HepG2 (cell line): Measurements from ENCODE around the gene ARFGAP3. TPM values are rescaled to one million over a fixed set of nuclear protein-coding genes. Genes with fewer than 3 reads are reported as not detected.

ENCODE experiments used
- ATAC-seq: fragments of 200-7000 bp; cut with Tn5 transposase; 3 replicates; pipeline ENCODE4 v1.9.1; 2020; ENCODE audit warnings: mild to moderate bottlenecking, moderate library complexity
- BruUV-seq: library from RNA; stranded (reverse); fragments of 400-500 nt; replicated peaks from 2 replicates; lab custom pipeline; 2021; lab: Mats Ljungman, UMichigan
- CTCF ChIA-PET: fragments of 300-600 bp; formaldehyde crosslinking; extraction: SDS; loops from one replicate; lab custom pipeline; 2021; ENCODE audit warnings: low total read pairs, inconsistent platforms, low intra/inter-chr PET ratio; lab: Yijun Ruan, JAX
- POLR2A ChIA-PET: fragments of 350-600 bp; sonication (Branson Sonifier 250); formaldehyde crosslinking; loops from one replicate; lab custom pipeline; 2020; ENCODE audit warnings: antibody characterized with exemption, inconsistent platforms; lab: Yijun Ruan, JAX
- DNase-seq: peaks from one replicate; pipeline ENCODE4 v3.0.0-alpha.2; 2015; ENCODE audit warnings: low spot score
- FAIRE-seq: peaks from 3 replicates; lab custom pipeline; 2011; peaks lifted over from hg19 to GRCh38; lab: Jason Lieb, UNC
- H2AFZ ChIP-seq: one replicate; pipeline ENCODE4 v1.6.1; 2011; ENCODE audit warnings: low read length, inconsistent platforms
- H3K27ac ChIP-seq: fragments of 300-600 bp; 3 replicates; pipeline ENCODE4 v1.8.0; 2011; ENCODE audit warnings: mixed run types, mild to moderate bottlenecking, mixed read lengths, low read length, inconsistent platforms; ENCODE audit not compliant: insufficient read depth; ENCODE audit errors: extremely low read length
- H3K27me3 ChIP-seq, 2 experiments: fragments of 200-600 bp in 1 of 2; 2 replicates in 1 of 2; 3 replicates in 1 of 2; pipeline versions ENCODE4 v1.6.0 to v1.8.0; 2011; ENCODE audit warnings: low read length in 2 of 2, mild to moderate bottlenecking in 2 of 2, moderate library complexity in 2 of 2, inconsistent platforms in 1 of 2; ENCODE audit not compliant: insufficient read depth in 2 of 2, control insufficient read depth in 1 of 2
- H3K36me3 ChIP-seq, 2 experiments: fragments of 200-600 bp in 1 of 2; replicated peaks in 1 of 2; 2 replicates in 1 of 2; 3 replicates in 1 of 2; pipeline versions ENCODE4 v1.5.1 to v1.8.0; 2011; ENCODE audit warnings: low read length in 2 of 2, inconsistent platforms in 1 of 2; ENCODE audit not compliant: insufficient read depth in 2 of 2, control insufficient read depth in 1 of 2
- H3K4me1 ChIP-seq: 2 replicates; pipeline ENCODE4 v1.5.1; 2012; ENCODE audit warnings: low read length, inconsistent platforms; ENCODE audit not compliant: insufficient read depth
- H3K4me2 ChIP-seq: 2 replicates; pipeline ENCODE4 v1.6.0; 2011; ENCODE audit warnings: low read depth, low read length, inconsistent platforms
- H3K4me3 ChIP-seq, 3 experiments: fragments of 200-600 bp in 1 of 3; sonication (generic), shearing (Covaris generic) in 1 of 3; replicated peaks in 1 of 3; 2 replicates each; pipeline ENCODE4 v1.5.1; 2011 to 2016; ENCODE audit warnings: low read length in 3 of 3, inconsistent platforms in 2 of 3, low read depth in 2 of 3, mild to moderate bottlenecking in 2 of 3, control low read depth in 1 of 3, mixed read lengths in 1 of 3; ENCODE audit not compliant: insufficient read depth in 1 of 3
- H3K79me2 ChIP-seq: one replicate; pipeline ENCODE4 v1.6.1; 2011; ENCODE audit warnings: low read length, inconsistent platforms; ENCODE audit not compliant: insufficient read depth
- H3K9ac ChIP-seq: 2 replicates; pipeline ENCODE4 v1.6.0; 2011; ENCODE audit warnings: mild to moderate bottlenecking, low read depth, low read length, inconsistent platforms; ENCODE audit not compliant: insufficient read depth
- H3K9me3 ChIP-seq: 2 replicates; pipeline ENCODE4 v1.5.1; 2012; ENCODE audit warnings: mild to moderate bottlenecking, low read length
- H4K20me1 ChIP-seq: 2 replicates; pipeline ENCODE4 v1.6.0; 2011; ENCODE audit warnings: inconsistent platforms, mild to moderate bottlenecking, low read length, moderate library complexity; ENCODE audit not compliant: insufficient read depth
- NFE2L2 ChIP-seq: fragments of 150-350 bp; IDR thresholded peaks from 2 replicates; pipeline ENCODE4 v1.6.1; 2014; ENCODE audit warnings: low read length
- POLR2G ChIP-seq: fragments of 200-400 bp; formaldehyde crosslinking; IDR thresholded peaks from 2 replicates; pipeline ENCODE4 v1.6.1; 2018; ENCODE audit warnings: mild to moderate bottlenecking, low read depth, low read length, moderate library complexity
- ZFX ChIP-seq: sonication (generic); formaldehyde crosslinking; IDR thresholded peaks from 2 replicates; pipeline ENCODE4 v1.4.0; 2020; ENCODE audit warnings: mild to moderate bottlenecking, low read depth, missing genetic modification reagents, moderate library complexity
- ZNF720 ChIP-seq: sonication (generic); formaldehyde crosslinking; IDR thresholded peaks from 2 replicates; pipeline ENCODE4 v1.4.0; 2020; ENCODE audit warnings: missing genetic modification reagents
- WGBS: methylation state at CpG from one replicate; pipeline ENCODE4 v1.1.6; 2017; ENCODE audit warnings: low lambda C conversion rate; 5-methylcytosine and 5-hydroxymethylcytosine counted together
- in situ Hi-C: cut with HindIII; loops from 2 replicates; pipeline ENCODE4 v1.10.0; 2017; ENCODE audit warnings: low pct_unique_long_range_greater_than_20kb; ENCODE audit not compliant: extremely low pct_ligation_motif_present
- intact Hi-C: fragments of 100-400 bp; cut with micrococcal nuclease; formaldehyde crosslinking; loops from one replicate; pipeline ENCODE4 v1.10.0; 2022; ENCODE audit not compliant: unreplicated experiment
- polyA plus RNA-seq, 8 experiments: library from polyadenylated mRNA; depleted of rRNA in 3 of 8; stranded (reverse) in 7 of 8; unstranded in 1 of 8; fragments of >200 nt; fragmentation: Illumina TruSeq in 4 of 8; extraction: Trizol in 4 of 8; gene quantifications; 2 replicates each; pipeline versions ENCODE4 v1.2.1 to v1.2.3, GENCODE V29; 2011 to 2016; ENCODE audit warnings: low read depth in 4 of 8, missing spikeins in 1 of 8, mixed read lengths in 1 of 8; ENCODE audit not compliant: insufficient read depth in 1 of 8
- total RNA-seq, 5 experiments: library from RNA; depleted of rRNA; stranded (reverse); fragments of >200 nt; fragmentation: Illumina TruSeq; extraction: Trizol; gene quantifications; 2 replicates each; pipeline ENCODE4 v1.2.3, GENCODE V29; 2016; ENCODE audit warnings: low read depth in 1 of 5
- TF ChIP-seq, protein P1 (sequence below): sonication (generic); formaldehyde crosslinking; conservative IDR thresholded peaks from 2 replicates; pipeline ENCODE4 v1.4.0; 2020; ENCODE audit warnings: mild to moderate bottlenecking, missing genetic modification reagents, moderate library complexity
- TF ChIP-seq, protein P2 (sequence below): sonication (generic); formaldehyde crosslinking; IDR thresholded peaks from 2 replicates; pipeline ENCODE4 v1.4.0; 2020; ENCODE audit warnings: missing genetic modification reagents

ARFGAP3 gene
- total and polyA plus RNA-seq, 2 of the 13 experiments (the other 11 are each of a cell fraction or from before 2014, with no cell fraction given) = 41.7 to 61.6 TPM

DNA sequence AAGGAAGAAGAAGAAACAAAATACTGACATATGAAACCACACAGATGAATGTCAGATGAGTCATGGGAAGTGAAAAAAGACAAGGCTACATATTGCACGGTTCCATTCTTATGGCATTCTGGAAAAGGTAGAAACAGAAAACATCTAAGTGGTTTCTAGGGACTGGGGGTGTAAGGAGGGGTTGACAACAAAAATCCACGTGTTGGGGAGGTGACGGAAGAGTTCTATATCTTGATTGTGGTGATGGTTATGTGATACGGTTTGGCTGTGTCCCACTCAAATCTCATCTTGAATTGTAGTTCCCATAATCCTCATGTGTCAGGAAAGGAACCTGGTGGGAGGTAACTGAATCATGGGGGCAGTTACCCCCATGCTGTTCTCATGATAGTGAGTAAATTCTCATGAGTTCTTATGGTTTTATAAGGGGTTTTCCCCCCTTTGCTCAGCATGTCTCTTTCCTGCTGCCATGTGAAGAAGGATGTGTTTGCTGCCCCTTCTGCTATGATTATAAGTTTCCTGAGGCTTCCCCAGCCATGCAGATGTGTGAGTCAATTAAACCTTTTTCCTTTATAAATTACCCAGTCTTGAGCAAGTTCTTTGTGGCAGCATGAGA is 6.4 kb upstream of the ARFGAP3 start:
- H4K20me1 ChIP-seq = no peaks in the 10 kb centered on the region
- FAIRE-seq (no peak), ATAC-seq (no peak), DNase-seq (no peak)
- H3K36me3 ChIP-seq = no peaks in the 10 kb centered on the region; a peak in 1 of 5 replicates
- POLR2A ChIA-PET = no interaction called here
- no peak overlapping the region for H3K27ac ChIP-seq
- no peak overlapping the region for H3K9ac ChIP-seq
- H3K27me3 ChIP-seq = no peaks in the 10 kb centered on the region
- CTCF ChIA-PET = no interaction called here
- no peaks in the 10 kb centered on the region for H3K79me2 ChIP-seq
- peaks cover 26% of the 10 kb centered on the region for H3K4me1 ChIP-seq
- H3K9me3 ChIP-seq = no peaks in the 10 kb centered on the region
- intact Hi-C loops (no loop called here), in situ Hi-C loops (no loop called here)
- WGBS = 87% methylated on average over 4 of the region's 4 CpGs
- TF ChIP-seq, protein P1, sequence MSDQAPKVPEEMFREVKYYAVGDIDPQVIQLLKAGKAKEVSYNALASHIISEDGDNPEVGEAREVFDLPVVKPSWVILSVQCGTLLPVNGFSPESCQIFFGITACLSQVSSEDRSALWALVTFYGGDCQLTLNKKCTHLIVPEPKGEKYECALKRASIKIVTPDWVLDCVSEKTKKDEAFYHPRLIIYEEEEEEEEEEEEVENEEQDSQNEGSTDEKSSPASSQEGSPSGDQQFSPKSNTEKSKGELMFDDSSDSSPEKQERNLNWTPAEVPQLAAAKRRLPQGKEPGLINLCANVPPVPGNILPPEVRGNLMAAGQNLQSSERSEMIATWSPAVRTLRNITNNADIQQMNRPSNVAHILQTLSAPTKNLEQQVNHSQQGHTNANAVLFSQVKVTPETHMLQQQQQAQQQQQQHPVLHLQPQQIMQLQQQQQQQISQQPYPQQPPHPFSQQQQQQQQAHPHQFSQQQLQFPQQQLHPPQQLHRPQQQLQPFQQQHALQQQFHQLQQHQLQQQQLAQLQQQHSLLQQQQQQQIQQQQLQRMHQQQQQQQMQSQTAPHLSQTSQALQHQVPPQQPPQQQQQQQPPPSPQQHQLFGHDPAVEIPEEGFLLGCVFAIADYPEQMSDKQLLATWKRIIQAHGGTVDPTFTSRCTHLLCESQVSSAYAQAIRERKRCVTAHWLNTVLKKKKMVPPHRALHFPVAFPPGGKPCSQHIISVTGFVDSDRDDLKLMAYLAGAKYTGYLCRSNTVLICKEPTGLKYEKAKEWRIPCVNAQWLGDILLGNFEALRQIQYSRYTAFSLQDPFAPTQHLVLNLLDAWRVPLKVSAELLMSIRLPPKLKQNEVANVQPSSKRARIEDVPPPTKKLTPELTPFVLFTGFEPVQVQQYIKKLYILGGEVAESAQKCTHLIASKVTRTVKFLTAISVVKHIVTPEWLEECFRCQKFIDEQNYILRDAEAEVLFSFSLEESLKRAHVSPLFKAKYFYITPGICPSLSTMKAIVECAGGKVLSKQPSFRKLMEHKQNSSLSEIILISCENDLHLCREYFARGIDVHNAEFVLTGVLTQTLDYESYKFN (CRISPR knock-in tag) = no peak
- TF ChIP-seq NFE2L2 = no peak
- TF ChIP-seq POLR2G = no peak
- no peak for TF ChIP-seq ZFX (CRISPR knock-in tag)
- TF ChIP-seq, protein P2, sequence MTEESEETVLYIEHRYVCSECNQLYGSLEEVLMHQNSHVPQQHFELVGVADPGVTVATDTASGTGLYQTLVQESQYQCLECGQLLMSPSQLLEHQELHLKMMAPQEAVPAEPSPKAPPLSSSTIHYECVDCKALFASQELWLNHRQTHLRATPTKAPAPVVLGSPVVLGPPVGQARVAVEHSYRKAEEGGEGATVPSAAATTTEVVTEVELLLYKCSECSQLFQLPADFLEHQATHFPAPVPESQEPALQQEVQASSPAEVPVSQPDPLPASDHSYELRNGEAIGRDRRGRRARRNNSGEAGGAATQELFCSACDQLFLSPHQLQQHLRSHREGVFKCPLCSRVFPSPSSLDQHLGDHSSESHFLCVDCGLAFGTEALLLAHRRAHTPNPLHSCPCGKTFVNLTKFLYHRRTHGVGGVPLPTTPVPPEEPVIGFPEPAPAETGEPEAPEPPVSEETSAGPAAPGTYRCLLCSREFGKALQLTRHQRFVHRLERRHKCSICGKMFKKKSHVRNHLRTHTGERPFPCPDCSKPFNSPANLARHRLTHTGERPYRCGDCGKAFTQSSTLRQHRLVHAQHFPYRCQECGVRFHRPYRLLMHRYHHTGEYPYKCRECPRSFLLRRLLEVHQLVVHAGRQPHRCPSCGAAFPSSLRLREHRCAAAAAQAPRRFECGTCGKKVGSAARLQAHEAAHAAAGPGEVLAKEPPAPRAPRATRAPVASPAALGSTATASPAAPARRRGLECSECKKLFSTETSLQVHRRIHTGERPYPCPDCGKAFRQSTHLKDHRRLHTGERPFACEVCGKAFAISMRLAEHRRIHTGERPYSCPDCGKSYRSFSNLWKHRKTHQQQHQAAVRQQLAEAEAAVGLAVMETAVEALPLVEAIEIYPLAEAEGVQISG (CRISPR knock-in tag) = no peak
- TF ChIP-seq ZNF720 (CRISPR knock-in tag) = no peak
- H3K4me3 ChIP-seq = no peak overlapping the region
- BruUV-seq = no TSS peak
- H3K4me2 ChIP-seq = no peak overlapping the region
- H2AFZ ChIP-seq = no peak overlapping the region
